Esophagus muscularis mucosa (tissue), 4 donors: ENCODE data around the gene RASGRF2.

Source experiments
- CTCF ChIP-seq, 3 experiments: fragments of 200-600 bp in 2 of 3; fragments of 450-650 bp in 1 of 3; sonication (generic) in 2 of 3; IDR thresholded peaks; one replicate each; pipeline ENCODE4 v1.5.1; 2017 to 2019; ENCODE audit warnings: antibody characterized with exemption in 3 of 3, mild to moderate bottlenecking in 2 of 3, moderate library complexity in 1 of 3
- EP300 ChIP-seq: sonication (generic); formaldehyde crosslinking; IDR thresholded peaks from one replicate; pipeline ENCODE4 v1.6.1; 2017; ENCODE audit warnings: antibody characterized with exemption
- POLR2A ChIP-seq: fragments of 450-650 bp; IDR thresholded peaks from one replicate; pipeline ENCODE4 v1.6.1; 2017; ENCODE audit warnings: antibody characterized with exemption, moderate library complexity, mild to moderate bottlenecking, low read depth

GRCh38 chr5:81117566-81117965, 157.4 kb downstream of the RASGRF2 start:
- TF ChIP-seq CTCF (IDR thresholded peaks at IDR 0.05) (no peak), POLR2A (no peak), EP300 (no peak)
